Vagina (tissue), 2 donors: ENCODE data around the gene BRIP1.

ENCODE experiments used
- CTCF ChIP-seq, 3 experiments: fragments of 450-650 bp in 2 of 3; fragments of 200-600 bp in 1 of 3; sonication (generic) in 1 of 3; IDR thresholded peaks; one replicate each; pipeline ENCODE4 v1.5.1; 2017 to 2019; ENCODE audit warnings: antibody characterized with exemption in 3 of 3, mild to moderate bottlenecking in 2 of 3, moderate library complexity in 2 of 3
- POLR2AphosphoS5 ChIP-seq, 2 donors: sonication (generic); formaldehyde crosslinking; IDR thresholded peaks; one replicate each; pipeline ENCODE4 v1.9.0; 2017; ENCODE audit warnings: antibody characterized with exemption in 2 of 2, mild to moderate bottlenecking in 2 of 2, low read depth in 1 of 2; ENCODE audit not compliant: insufficient read depth in 1 of 2

GRCh38 chr17:61816538-61816937 lies 46.8 kb downstream of the BRIP1 start:
- no peak for TF ChIP-seq CTCF (IDR thresholded peaks at IDR 0.05)
- no peak for TF ChIP-seq POLR2AphosphoS5 (IDR thresholded peaks at IDR 0.05; ENCODE audit: insufficient read depth in 1 of 2, low read depth in 1 of 2)
